Left renal pelvis (tissue), 4 donors: ENCODE data around the gene GBP1. TPM values are rescaled to one million over a fixed set of nuclear protein-coding genes. Genes with fewer than 3 reads are reported as not detected.
"Not testable (repeated sequence)": the region's sequence is repeated elsewhere in the genome, so short reads cannot be mapped to it uniquely, and the experiment has no call there.

Experiments used
- DNase-seq, 4 donors: peaks; one replicate each; pipeline ENCODE4 v3.0.0-alpha.2; 2013; ENCODE audit warnings: low read depth in 4 of 4, low spot score in 3 of 4
- polyA plus RNA-seq, 4 donors: library from polyadenylated mRNA; unstranded; fragments of 120-200 nt; gene quantifications; one replicate each; pipeline ENCODE4 v1.2.1, GENCODE V29; 2013; ENCODE audit not compliant: insufficient read length in 4 of 4

The GBP1 gene, protein sequence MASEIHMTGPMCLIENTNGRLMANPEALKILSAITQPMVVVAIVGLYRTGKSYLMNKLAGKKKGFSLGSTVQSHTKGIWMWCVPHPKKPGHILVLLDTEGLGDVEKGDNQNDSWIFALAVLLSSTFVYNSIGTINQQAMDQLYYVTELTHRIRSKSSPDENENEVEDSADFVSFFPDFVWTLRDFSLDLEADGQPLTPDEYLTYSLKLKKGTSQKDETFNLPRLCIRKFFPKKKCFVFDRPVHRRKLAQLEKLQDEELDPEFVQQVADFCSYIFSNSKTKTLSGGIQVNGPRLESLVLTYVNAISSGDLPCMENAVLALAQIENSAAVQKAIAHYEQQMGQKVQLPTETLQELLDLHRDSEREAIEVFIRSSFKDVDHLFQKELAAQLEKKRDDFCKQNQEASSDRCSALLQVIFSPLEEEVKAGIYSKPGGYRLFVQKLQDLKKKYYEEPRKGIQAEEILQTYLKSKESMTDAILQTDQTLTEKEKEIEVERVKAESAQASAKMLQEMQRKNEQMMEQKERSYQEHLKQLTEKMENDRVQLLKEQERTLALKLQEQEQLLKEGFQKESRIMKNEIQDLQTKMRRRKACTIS
- 10 to 100 TPM; 13.3 to 36.1 (median 16.5) TPM for polyA plus RNA-seq

DNA sequence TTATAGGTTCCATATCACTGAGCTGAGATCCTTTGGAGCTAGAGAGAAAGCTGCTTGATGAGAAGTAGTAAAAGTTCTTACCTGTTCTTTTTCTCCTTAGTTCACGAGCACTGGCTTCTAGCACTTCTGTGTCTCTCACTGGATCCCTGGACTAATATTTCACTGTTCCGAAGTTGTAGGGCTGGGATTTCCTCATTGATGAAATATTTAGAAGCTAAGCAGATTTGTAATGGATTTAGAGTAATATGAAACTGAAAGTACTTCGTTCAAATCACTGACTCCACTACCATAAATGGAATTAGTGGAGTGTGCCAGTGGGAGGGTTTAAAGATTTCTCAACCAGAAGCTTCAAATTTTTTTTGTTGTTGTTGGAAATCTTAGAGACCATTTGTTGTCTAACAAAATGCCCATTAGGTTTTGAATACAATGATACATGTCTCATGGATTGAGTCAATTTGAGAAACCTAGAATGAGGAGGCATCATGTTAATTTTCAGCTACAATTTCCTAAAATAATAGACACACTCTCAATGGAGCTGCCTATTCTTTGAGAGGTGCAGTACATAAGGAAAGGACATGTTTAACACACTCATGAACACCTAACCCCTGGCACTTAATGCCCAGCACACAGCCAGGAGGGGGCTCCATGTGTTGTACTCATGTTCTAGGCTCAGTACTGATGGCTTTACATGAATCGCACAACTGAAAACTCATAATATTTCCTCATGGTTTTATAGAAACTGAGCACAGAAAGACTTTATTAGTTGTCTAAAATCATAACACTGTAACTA, at the start of gene GBP1:
TSS of gene GBP1 (minus strand) at position 130 of the 790 bp plus-strand sequence. CDS start 1,974 bp downstream, outside the sequence.
- DNase-seq: no peak

DNA sequence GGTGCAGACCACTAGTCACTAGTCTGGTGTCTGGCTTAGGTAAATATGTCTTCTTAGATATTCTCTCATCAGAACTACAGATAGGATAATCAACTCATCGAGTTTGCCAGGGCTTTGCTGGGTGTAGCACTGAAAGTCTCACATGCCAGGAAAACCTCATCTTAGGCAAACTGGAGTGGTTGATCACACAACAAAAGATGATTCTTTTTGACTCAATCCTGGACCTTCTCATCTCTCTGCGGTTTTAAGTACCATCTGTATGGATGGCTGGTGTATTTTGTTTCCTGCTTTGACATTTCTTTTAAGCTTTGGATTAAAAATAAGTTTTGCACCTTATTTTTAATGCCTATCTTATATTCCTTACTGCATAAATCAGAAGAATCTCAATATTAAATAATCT, 49.7 kb upstream of the GBP1 start:
- no peak for DNase-seq

DNA sequence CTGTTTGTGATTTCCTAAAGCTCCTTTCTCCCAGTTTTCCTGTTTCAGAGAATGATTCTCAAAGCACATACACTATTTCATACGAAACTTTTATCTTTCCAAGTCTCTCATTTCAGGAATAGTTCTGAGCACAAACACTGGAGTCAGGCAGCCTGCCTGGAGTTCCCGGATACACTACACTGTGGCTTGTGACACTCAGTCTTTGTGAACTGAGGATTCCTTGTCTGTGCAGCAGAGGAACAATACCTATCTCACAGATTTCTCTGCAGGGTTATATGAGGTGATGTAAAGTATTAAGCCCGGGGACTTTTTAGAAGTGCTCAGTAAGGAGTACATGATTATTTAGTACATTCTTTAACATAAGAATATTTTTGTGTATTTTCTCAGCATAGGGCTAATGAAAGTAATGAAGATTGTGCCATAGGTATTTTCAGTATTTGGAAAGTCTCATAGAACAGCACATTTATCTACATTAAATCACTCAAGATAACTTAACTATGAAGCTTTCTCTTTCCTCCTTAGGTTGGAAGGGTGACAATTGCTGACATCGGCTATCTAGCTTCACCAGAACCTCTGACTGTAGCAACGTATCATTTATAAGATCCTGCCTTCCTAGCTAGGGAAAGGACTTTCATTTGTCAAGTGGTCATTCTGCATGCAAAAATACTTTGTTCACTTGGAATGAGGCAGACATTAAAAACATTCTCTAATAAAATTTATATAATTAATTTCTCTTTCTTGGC, 48.0 kb upstream of the GBP1 start:
- DNase-seq: no peak

DNA sequence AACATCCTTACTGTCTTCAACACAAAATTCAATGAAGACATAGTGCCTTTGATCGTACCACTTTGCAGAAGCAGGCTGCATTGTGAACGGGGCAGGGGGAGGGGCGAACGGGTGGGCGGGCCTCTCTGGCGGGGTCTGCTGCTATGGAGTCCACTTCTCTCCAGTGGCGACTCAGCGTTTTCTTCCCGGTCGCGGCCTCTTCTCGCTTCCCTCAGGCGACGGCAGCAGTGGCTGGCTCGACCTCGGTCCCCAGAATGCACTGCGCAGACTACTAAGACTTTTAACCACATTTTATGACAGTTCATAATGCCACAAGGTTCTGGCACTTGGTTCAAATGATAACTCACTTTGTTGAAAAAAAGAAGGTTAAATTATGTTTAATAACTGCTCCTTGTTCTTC, 39.7 kb upstream of the GBP1 start:
- no peak for DNase-seq

DNA sequence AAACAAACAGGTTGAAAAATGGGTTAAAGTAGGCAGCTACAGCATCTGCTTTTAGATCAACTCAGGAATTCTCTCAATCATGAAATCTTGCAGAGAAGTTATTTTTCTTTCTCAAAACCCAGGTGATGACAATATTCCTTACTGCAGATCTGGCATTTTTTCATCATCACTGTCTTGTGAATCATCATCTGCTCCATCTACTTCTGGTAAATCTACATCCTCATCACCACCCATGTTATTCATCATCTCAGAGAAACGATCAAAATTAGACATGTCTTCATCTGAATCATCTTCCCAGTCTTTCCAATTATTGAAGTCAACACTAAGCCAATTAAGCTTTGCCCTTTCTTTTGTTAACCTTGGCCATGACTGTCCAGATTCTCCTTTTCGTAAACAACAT, 39.1 kb upstream of the GBP1 start:
- DNase-seq: no peak

DNA sequence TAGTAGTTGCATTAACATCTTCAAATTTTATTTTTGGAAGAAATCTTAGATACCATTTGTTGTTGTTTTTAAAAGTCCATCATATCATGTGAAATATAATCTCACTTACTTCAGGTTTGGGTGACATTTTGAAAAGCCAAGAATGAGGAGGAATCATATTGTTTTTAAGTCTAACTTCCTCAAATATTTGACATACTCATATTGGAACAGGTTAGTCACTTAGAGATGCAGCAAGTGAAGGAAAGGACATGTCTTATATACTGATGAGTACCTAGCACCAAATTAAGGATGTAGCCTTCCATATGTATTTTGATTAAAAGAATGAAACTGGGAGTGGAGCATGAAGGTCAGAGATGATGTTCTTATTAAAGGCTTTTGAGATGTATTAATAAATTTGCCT, 37.0 kb upstream of the GBP1 start:
- DNase-seq: no peak

DNA sequence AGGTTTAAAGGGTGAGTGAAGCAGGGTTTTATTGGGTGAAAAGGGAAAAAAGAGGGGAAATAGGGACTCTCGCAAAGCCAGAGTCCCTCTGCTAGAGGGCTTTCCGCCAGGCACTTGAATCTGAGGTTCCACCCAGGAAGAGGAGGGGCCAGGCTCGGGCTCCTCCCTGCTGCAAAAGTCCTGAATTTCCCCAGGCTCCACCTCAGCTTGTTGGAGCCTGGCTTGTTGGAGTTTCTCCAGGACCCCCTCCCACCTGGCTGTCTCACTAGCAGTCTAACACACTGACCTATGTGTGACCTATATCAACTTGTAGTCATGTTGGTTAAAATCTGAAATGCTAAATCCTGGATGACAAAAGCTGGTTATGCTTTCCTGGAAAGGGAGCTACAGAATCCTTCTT, 35.4 kb upstream of the GBP1 start:
- no peak for DNase-seq

DNA sequence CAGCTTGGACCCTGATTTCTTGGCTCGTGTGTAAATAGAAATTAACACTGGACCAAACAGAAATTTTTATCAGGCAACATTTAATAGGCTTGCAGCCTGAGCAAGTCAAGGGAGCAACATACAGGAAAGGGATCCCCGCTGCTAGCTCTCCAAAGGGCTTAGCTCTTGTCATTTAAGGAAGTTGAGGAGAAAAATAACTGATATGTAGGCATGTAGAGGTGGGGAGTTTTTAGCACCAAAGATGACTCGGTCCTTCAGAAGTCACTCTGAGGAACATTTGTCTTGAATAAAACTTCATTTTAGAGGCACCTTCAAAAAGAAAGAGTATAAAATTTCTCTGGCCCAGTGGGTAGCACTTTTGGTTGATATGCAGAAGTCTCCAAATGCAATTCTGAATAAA, 33.8 kb upstream of the GBP1 start:
- no peak for DNase-seq

DNA sequence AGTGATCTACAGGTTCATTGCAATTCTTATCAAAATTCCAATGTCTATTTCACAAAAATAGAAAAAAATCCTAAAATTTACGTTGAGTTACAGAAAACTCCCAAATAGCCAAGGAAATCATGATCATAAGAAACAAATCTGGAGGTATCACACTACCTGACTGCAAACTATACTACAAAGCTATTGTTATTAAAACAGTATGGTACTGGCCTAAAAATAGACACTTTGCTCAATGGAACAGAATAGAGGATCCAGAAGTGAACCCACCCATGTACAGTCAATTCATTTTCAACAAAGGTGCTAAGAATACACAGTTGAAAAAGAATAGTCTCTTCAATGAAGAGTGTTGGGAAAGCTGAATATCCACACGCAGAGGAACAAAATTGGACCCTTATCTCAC, 30.7 kb upstream of the GBP1 start:
- no peak for DNase-seq

DNA sequence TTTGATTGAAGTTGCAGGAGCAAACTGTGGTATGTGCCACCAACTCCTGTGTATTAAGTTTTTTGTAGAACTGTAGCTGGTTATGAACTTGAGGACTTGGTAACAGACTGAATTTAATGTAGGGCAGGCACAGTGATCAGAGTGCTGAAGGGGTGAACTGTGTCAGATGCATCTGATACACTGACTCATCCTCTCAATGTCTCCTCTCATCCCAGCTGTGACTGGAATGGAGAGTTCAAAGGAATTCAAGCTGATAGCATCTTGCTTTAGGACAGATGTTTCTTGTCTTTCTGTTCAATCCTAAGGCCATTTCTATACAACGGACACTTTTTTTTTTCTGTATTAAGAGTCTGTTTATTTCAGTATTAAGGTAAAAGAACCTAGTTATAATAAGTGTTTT, 25.0 kb upstream of the GBP1 start:
- no peak for DNase-seq

DNA sequence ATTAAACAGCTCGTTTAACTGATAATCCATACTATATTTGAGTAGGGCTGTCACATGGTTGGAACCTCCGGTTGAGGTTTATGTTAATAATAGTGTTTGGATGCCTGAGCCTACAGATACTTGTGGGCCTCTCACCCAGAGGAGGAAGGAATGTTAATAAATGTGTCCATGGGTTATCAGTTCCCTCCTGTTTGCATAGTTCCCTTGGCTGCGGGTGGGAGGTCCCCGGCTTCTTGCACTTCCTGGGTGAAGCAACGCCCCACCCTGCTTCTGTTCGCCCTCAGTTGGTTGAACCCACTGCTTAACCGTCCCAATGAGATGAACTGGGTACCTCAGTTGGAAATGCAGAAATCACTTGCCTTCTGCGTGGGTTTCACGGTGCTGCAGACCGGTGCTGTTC, 23.6 kb upstream of the GBP1 start:
- no peak for DNase-seq

DNA sequence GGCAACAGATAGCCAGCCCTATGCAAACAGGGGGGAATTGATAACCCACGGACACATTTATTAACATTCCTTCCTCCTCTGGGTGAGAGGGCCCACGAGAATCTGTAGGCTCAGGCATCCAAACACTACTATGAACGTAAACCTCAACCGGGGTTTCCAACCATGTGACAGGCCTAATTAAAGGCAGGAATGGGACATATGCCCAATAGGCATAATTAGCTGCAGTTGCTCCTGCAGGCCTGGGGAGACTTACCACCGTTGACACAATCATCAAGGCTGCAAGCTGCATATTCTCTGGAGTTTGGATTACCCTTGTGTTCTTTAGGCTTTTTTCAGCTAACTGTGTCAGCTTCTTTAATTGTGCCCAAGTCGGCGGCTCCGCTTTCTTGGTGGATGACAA, 22.2 kb upstream of the GBP1 start:
- no peak for DNase-seq

DNA sequence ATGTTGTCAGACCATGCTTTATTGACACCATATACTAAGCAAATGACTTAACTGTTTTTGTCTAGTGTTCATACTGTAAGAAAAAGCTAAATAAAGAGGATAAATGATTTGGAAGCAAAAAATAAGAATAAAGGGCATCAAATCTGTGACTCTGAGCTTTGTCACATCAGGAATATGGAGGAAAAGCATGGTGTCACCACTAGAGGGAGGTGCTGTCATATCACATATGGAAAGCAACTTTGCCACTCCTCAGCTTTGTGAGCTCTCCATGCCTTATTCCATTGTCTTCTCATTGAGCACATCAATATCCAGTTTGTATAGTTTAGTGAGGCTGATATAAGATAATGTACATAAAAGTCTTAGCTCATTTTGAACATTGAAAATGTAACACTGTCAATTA, 20.8 kb upstream of the GBP1 start:
- DNase-seq: no peak

DNA sequence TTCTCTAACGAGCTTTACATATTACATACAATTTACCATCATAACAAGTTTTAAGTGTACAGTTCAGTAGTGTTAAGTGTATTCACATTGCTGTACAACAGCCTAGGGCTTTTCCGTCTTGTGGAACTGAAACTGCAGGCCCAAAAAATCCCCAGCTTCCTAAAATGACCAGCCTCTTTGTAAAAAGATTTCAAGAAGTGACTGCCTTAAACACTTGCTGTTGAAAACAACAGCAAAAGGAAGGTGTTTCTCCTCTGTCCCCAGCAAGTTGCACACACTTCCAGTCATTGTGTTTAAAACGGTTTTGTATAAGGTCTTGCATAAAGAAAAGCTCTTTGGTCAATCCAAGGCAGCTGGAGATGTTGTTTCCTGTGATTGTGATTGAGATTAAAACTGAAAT, 16.0 kb upstream of the GBP1 start:
- DNase-seq: no peak

DNA sequence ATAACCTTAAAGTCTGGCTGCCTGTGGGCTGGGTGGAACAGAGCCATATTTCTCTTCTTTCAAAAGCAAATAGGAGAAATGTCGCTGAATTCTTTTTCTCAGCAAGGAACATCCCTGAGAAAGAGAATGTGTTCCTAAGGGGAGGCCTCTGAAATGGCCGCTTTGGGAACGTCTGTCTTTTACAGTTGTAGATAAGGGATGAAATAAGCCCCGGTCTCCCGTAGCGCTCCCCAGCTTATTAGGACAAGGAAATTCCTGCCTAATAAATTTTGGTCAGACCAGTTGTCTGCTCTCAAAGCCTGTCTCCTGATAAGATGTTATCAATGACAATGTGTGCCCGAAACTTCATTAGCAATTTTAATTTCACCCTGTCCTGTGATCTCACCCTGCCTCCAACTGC, 15.1 kb upstream of the GBP1 start:
- DNase-seq: not testable (repeated sequence)

DNA sequence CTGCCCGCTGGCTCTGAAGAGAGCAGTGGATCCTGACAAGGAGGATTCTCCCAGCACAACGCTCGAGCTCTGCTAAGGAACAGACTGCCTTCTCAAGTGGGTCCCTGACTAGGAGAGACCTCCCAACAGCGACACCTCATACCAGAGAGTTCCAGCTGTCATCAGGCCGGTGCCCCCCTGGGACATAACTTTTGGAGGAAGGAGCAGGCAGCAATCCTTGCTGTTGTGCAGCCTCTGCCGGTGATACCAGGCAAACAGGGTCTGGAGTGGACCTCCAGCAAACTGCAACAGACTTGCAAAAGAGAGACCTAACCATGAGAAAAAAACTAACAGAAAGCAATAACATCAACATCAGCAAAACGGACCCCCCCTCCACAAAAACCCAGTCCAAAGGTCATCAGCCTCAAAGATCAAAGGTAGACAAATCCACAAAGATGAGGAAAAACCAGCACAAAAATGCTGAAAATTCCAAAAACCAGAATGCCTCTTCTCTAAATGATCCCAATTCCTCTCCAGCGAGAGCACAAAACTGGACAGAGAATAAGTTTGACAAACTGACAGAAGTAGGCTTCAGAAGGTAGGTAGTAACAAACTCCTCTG, 7.6 kb upstream of the GBP1 start:
- not testable (repeated sequence) for DNase-seq

DNA sequence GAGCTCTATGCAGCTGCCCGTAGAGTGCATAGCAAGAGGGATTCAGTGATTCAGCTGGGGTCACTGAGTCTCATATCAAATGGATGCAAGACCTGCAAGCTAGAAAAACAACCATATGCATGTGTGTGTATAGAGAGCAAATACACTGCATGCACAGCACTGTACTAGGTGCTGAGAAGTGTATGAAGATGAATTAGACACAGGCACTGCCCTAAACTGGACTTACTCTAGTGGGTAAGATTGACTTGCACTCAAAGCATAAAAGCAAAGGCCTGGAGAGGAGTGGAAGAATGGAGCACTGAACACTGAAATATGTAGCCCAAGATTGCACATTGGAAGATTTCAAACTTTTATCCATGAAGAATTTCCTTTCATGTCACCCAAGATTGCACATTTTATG, 5.5 kb upstream of the GBP1 start:
- no peak for DNase-seq

DNA sequence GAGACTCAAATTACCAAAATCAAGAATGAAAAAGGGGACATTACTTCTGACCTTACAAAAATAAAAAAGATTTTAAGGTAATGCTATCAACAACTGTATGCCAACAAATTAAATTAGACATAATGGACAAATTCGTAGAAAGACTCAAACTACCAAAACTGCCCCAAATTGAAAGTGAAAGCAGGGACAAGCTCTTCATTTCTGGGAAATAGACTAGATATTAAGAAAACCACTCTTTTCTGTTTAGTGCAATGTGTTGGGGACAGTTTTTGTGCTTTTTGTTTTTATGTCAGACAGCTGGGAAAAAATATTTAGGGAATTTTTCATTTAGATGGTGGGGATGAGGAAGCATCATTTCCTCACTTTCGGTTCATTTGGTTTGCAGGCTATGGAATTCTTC, 4.9 kb upstream of the GBP1 start:
- no peak for DNase-seq

DNA sequence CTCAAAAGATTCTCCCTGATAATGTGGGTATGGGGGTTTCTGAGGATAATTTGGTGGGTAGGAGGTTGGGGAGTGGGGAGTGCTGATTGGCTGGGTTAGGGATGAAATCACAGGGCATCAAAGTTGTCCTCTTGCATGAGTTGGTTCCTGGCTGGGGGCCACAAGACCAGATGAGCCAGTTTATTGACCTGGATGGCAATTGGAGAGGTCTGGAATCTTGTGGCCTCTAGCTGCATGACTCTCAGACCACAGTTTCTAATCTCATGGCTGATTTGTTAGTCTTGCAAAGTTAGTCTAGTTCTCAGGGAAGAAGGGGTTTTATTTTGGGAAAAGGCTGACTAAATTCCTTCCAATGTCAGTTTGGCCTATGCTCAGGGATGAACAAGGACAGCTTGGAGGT, 3.3 kb upstream of the GBP1 start:
- no peak for DNase-seq

DNA sequence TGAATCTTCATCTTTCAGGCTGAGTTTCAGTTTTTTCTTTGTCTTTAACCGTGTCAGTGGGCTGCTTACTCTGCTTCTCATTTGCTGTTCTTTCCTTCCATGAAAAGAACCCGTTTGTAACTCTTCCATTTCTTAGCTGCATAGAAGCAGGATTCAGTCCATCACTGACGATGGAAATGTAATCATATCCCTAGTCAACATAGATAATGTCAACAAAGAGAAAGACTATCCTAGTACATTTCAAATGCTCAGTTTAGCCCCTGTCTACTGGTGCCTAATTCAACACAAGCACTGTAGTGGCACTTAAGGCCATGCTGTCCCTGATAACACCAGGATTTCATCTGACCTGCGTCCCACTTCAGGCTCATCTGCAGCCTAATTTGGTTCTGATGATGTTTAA, 376 bp downstream of the GBP1 start:
- DNase-seq: no peak

DNA sequence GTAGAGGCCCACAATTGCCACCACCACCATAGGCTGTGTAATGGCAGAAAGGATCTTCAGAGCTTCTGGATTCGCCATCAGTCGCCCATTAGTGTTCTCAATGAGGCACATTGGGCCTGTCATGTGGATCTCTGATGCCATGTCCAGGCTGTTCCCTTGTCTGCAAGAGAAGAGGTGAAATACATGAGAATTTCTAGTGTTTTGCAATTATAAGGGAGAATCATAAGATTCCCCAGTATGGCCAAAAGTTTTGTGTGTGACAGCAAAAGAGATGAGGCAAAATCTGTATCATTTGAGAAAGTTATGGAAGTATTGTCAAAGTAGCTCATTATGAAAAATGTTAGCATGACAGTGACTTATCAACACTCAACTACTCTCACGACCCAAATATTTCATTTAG, 1.9 kb downstream of the GBP1 start:
- DNase-seq: no peak
